GM21447 (cell line): Measurements from ENCODE around the gene ST8SIA4.

ENCODE experiments used
- ATAC-seq: cut with Tn5 transposase; IDR thresholded peaks from one replicate; pipeline ENCODE4 v1.9.1; 2021; ENCODE audit not compliant: unreplicated experiment

The ST8SIA4 gene

GRCh38 chr5:100872408-100873190 is 30.5 kb downstream of the ST8SIA4 start:
- ATAC-seq = peak; percentile 65

GRCh38 chr5:100867039-100867562 is 36.0 kb downstream of the ST8SIA4 start:
- ATAC-seq = no peak

DNA sequence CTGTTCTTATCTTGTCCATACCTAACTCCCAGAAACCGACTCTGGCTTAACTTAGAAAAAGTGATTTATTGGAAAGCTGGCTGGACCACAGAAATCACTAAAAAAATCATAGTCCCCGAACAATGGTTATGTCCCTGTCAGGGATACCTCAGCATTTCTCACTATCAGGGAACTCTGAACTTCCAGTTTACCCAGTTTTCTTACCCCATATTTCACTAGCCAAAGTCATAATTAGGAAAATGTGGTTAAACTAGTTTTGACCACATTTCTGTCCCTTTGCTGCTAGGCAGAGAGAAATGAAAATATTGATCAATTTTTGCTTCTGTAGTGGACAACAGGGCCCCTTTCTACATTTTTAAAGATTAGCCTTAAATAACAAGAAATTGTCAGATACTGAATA is 38.2 kb downstream of the ST8SIA4 start:
- ATAC-seq = no peak

DNA sequence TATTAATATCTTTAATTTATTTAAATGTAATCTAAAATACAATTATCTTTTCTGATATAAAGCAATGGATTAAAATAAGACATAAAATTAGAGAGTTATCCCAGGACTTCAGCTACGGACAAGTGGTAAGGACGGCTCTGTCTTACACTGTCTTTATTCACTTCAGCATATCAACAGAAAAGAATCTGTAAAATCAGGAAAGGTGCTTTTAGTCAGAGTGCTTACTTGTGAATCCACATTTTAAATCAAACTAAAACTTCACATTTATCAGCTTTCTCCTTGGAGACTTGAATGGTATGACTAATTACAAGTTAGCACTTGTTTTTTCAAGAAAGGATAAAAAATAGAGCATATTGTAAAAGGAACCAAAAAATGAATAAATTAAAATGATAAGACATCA is 39.3 kb downstream of the ST8SIA4 start:
- ATAC-seq = no peak

GRCh38 chr5:100861148-100861547 is 41.9 kb downstream of the ST8SIA4 start:
- no peak for ATAC-seq

DNA sequence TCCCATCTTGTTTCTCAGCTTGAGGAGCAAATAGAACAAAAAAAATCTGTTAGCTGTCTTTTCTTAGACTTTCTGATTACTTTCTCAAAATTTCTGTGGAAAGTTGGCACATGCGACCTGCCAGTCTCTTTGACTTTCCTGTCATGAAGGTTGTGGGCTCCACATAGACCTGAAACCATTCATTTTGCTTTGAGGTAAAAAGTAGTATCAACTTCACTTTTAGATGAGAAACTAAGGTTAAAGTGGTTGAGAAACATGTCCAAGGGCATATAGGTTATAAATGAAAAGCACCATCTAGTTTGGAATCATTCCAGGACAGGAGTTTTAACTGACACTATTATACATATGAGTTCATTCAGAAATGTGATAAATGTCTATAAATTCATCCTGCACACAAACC is 42.7 kb downstream of the ST8SIA4 start:
- ATAC-seq = peak; percentile 42

GRCh38 chr5:100858987-100859545 is 44.0 kb downstream of the ST8SIA4 start:
- no peak for ATAC-seq

DNA sequence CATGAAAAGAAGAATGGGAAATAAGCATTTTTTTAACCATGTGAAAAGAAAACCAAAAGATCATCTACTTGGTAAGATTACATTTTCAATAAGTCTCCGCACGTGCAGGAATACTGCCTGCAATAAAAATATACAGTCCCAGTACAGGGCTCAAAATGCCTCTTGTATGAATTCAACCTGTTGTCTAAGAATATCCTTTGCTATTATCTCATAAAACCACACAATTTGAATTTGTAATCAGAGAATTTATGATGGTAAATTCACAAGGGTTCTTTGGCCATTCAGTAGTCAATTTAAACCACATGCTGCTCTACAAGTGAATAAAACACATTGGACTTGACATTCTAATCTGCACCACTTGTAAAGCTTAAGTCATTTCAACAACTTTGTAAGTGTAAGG is 46.6 kb downstream of the ST8SIA4 start:
- no peak for ATAC-seq

DNA sequence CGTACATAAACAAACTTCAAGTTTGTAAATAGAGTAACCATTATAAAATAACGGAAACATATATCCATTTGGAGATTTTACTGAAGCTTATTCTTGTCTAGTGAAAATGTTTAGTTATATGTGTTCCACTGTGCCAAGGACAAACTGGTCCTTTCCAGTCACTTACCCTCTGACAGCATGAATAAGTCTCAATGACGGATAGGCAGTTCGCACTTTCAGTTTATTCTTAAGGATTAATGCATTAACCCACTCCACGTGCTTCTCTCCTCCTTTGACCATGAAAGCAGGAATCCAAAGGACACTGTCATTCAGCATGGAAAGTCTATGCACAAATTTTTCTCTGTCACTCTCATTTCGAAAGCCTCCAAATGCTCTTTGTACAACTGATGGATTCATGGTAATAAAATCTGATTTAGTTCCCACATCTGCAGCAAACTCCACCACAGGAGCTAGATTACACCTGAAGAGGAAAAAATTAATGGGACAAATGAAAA is 47.1 kb downstream of the ST8SIA4 start:
- ATAC-seq = no peak

GRCh38 chr5:100855295-100855694 is 47.8 kb downstream of the ST8SIA4 start:
- ATAC-seq = no peak

- no peak for ATAC-seq
These were observed 48.5 kb downstream of the ST8SIA4 start for GRCh38 chr5:100854591-100854990.

- no peak for ATAC-seq
These were observed 49.5 kb downstream of the ST8SIA4 start for GRCh38 chr5:100853582-100853981.

DNA sequence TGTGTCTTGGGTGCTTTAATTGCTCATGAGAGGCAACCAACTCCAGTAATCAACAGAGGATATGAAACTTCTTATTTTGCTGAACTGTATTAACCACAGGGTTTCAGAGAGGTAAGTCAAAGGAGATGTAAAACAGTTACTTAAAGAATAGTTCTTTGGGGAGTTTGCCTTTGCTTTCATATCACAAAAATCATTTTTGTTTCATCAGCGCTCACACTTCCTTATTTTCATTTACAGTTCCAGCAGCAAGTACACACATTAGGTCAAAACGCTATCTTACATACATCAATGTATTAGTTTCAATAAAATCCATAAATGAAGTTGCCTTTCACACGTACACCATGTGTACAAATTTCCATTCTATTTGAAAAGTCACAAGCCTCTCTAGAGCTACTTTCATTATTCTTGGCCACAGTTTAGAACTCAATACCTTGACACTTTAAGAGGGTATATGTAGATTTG is 50.1 kb downstream of the ST8SIA4 start:
- peak; percentile 94 for ATAC-seq

GRCh38 chr5:100852051-100852450 is 51.0 kb downstream of the ST8SIA4 start:
- no peak for ATAC-seq

DNA sequence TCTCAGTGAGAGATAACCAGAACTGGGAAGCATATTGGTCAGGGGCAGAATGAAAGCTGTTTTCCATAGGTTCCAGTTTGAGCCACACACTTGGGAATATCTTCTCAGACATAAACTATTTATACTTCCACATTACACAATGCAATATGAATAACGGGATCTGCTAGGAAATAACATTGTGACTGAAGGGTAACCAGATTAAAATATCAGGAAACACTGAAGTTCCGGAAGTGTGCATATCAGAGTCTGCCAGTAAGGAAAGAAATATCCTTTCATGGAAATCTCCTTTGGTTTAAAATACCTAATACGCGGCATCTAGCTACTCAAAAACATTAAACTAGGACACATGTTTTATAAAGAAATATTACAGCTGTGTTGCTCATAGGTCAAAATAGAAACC is 56.3 kb downstream of the ST8SIA4 start:
- no peak for ATAC-seq

- no peak for ATAC-seq
These were observed 61.0 kb downstream of the ST8SIA4 start for GRCh38 chr5:100842080-100842479.

- peak; percentile 41 for ATAC-seq
These were observed 61.6 kb downstream of the ST8SIA4 start for GRCh38 chr5:100841358-100842076.

- peak; percentile 46 for ATAC-seq
These were observed 62.3 kb downstream of the ST8SIA4 start for GRCh38 chr5:100840789-100841188.

- ATAC-seq = peak; percentile 81
These were observed 62.7 kb downstream of the ST8SIA4 start for GRCh38 chr5:100840370-100840769.

DNA sequence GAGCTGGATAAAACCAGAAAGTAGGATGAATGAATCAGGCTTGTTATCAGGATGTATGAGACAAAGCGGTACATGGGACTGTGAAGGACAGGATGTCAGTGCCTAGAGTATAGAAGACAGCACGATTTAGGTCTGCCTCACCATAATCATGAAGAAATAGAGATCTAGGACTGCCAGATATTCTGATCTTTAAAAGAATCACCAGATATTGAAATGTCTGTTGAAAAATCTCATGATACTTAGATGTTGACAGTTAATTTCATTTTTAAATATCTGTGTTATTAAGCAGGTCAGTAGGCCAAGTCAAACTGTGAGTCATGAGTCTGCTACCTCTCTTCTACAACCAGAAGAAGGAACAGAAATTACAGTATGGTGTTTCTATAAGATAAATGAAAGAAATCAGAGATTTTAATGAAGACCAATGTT is 65.0 kb downstream of the ST8SIA4 start:
- ATAC-seq = no peak

- ATAC-seq = no peak
These were observed 68.6 kb downstream of the ST8SIA4 start for GRCh38 chr5:100834519-100834918.
